Activated T-cell treated with anti-CD3 and anti-CD28 coated beads for 48 hours (primary cell): Measurements from ENCODE around the gene MPZL1.
A peak's percentile ranks its signal among the peaks of the same experiment; 100 is the strongest.

Source experiments
- DNase-seq: peaks from one replicate; pipeline ENCODE4 v3.0.0-alpha.2; 2020; ENCODE audit warnings: low read depth

MPZL1 gene

GRCh38 chr1:167721617-167722151, at the start of gene MPZL1:
MPZL1 (plus strand) TSS chr1:167721982; CDS start chr1:167722152, 170 bp downstream.
- DNase-seq, result peak; percentile 90

GRCh38 chr1:167672831-167673230, 49.0 kb upstream of the MPZL1 start:
- no peak for DNase-seq

- no peak for DNase-seq
Observed at GRCh38 chr1:167673265-167673664, 48.5 kb upstream of the MPZL1 start.

- DNase-seq, result no peak
Observed at GRCh38 chr1:167674156-167674555, 47.6 kb upstream of the MPZL1 start.

- DNase-seq, result no peak
Observed at GRCh38 chr1:167675440-167675839, 46.3 kb upstream of the MPZL1 start.

- DNase-seq, result no peak
Observed at GRCh38 chr1:167676205-167676915, 45.4 kb upstream of the MPZL1 start.

GRCh38 chr1:167676916-167677848, 44.6 kb upstream of the MPZL1 start:
- DNase-seq, result no peak

- no peak for DNase-seq
Observed at GRCh38 chr1:167678422-167678821, 43.4 kb upstream of the MPZL1 start.

GRCh38 chr1:167678838-167679237, 42.9 kb upstream of the MPZL1 start:
- DNase-seq, result no peak

- no peak for DNase-seq
Observed at GRCh38 chr1:167679714-167680113, 42.1 kb upstream of the MPZL1 start.

- DNase-seq, result no peak
Observed at GRCh38 chr1:167681024-167681423, 40.8 kb upstream of the MPZL1 start.

GRCh38 chr1:167681451-167682098, 40.2 kb upstream of the MPZL1 start:
- no peak for DNase-seq

GRCh38 chr1:167683226-167683625, 38.6 kb upstream of the MPZL1 start:
- no peak for DNase-seq

GRCh38 chr1:167683641-167684502, 37.9 kb upstream of the MPZL1 start:
- DNase-seq, result no peak

- no peak for DNase-seq
Observed at GRCh38 chr1:167685844-167686243, 35.9 kb upstream of the MPZL1 start.

GRCh38 chr1:167687919-167688519, 33.8 kb upstream of the MPZL1 start:
- peak; percentile 61 for DNase-seq

- no peak for DNase-seq
Observed at GRCh38 chr1:167689567-167689920, 32.2 kb upstream of the MPZL1 start.

GRCh38 chr1:167690053-167690452, 31.7 kb upstream of the MPZL1 start:
- no peak for DNase-seq

GRCh38 chr1:167693425-167694045, 28.2 kb upstream of the MPZL1 start:
- DNase-seq, result no peak

- no peak for DNase-seq
Observed at GRCh38 chr1:167694691-167695090, 27.1 kb upstream of the MPZL1 start.

- DNase-seq, result no peak
Observed at GRCh38 chr1:167695147-167695546, 26.6 kb upstream of the MPZL1 start.
